ENCODE measurements around the gene DACH1. TPM values are rescaled to one million over a fixed set of nuclear protein-coding genes. Genes with fewer than 3 reads are reported as not detected.

DACH1 gene
- total RNA-seq, 1 experiment from 2014 or later = not detected

GRCh38 chr13:71606818-71607217 is 260.2 kb downstream of the DACH1 start:
- Histone ChIP-seq H4K20me1 (ENCODE audit: insufficient read depth) (no peaks in the 10 kb centered on the region), H3K9ac (ENCODE audit: low read length) (no peak overlapping the region), H3K9me2 (ENCODE audit: insufficient read depth) (no peaks in the 10 kb centered on the region), H3K9me3 (ENCODE audit: control insufficient read depth in 1 of 2, insufficient read depth in 1 of 2, low read depth in 1 of 2, low read length in 2 of 2) (no peaks in the 10 kb centered on the region), H3K27ac (ENCODE audit: low read depth, low read length) (no peak overlapping the region), H2AFZ (ENCODE audit: low read depth, low read length, poor library complexity, severe bottlenecking) (no peak overlapping the region), H3K4me1 (ENCODE audit: control insufficient read depth in 1 of 2, insufficient read depth in 2 of 2, low read length in 2 of 2) (no peaks in the 10 kb centered on the region), H3K27me3 (ENCODE audit: insufficient read depth, low read length) (no peaks in the 10 kb centered on the region), H3K36me3 (ENCODE audit: control insufficient read depth in 1 of 2, insufficient read depth in 2 of 2, low read length in 2 of 2) (no peaks in the 10 kb centered on the region), H3K4me2 (ENCODE audit: low read length) (no peak overlapping the region), H3K79me2 (ENCODE audit: insufficient read depth, low read length) (no peaks in the 10 kb centered on the region), H3K4me3 (replicated peaks in 1 of 2; ENCODE audit: low read depth in 1 of 2, low read length in 2 of 2) (no peak overlapping the region)
- ATAC-seq = no peak
- POLR2A ChIA-PET = no interaction called here
- RAD21 ChIA-PET (ENCODE audit: low non-redundant PET in 1 of 2, low total read pairs in 2 of 2, uncharacterized antibody in 2 of 2, unreplicated experiment in 2 of 2) = no interaction called here
- intact Hi-C loops (cut with micrococcal nuclease) = no loop called here
- TF ChIP-seq MAX (IDR thresholded peaks at IDR 0.05) (no peak), FOSL1 (IDR thresholded peaks at IDR 0.05; ENCODE audit: low read depth) (no peak), YY1 (IDR thresholded peaks at IDR 0.05; ENCODE audit: extremely low read depth, insufficient replicate concordance, low read depth, low read length) (no peak), ATF3 (IDR thresholded peaks at IDR 0.05) (no peak), ELF1 (IDR thresholded peaks at IDR 0.05; ENCODE audit: borderline replicate concordance, low read depth) (no peak), SIN3A (IDR thresholded peaks at IDR 0.05; ENCODE audit: low read depth) (no peak), ZNF274 (IDR thresholded peaks at IDR 0.05; ENCODE audit: low read depth, low read length) (no peak), EZH2 (IDR thresholded peaks at IDR 0.05) (no peak), POLR2AphosphoS5 (IDR thresholded peaks at IDR 0.05; ENCODE audit: low read depth, low read length) (no peak), ZFX (IDR thresholded peaks at IDR 0.05) (no peak), ZBTB33 (IDR thresholded peaks at IDR 0.05; ENCODE audit: extremely low read depth, insufficient replicate concordance, low read length) (no peak)
- no peak for DNase-seq (ENCODE audit: low read depth, low spot score)
- BruUV-seq (replicated peaks) = no TSS peak
- CTCF ChIA-PET = no interaction called here

Data from HCT116 (cell line).